Umbilical cord (tissue), 2 donors: ENCODE results near the gene BRD3. TPM values are rescaled to one million over a fixed set of nuclear protein-coding genes. Genes with fewer than 3 reads are reported as not detected.

Source experiments
- DNase-seq: peaks from one replicate; pipeline ENCODE4 v3.0.0-alpha.2; 2015; ENCODE audit warnings: low spot score
- total RNA-seq: library from RNA; depleted of rRNA; stranded (reverse); fragments of >200 nt; gene quantifications from one replicate; pipeline ENCODE4 v1.2.3, GENCODE V29; 2014; ENCODE audit warnings: low replicate concordance; ENCODE audit not compliant: insufficient read depth

The BRD3 gene
- total RNA-seq, 1 donor from 2014 or later: 19.3 TPM

- DNase-seq: no peak
Measured at GRCh38 chr9:134039386-134040175, 28.2 kb downstream of the BRD3 start.

- DNase-seq: no peak
Measured at GRCh38 chr9:134037641-134038040, 30.2 kb downstream of the BRD3 start.

GRCh38 chr9:134036130-134036529, 31.7 kb downstream of the BRD3 start:
- no peak for DNase-seq

GRCh38 chr9:134035041-134036039, 32.5 kb downstream of the BRD3 start:
- DNase-seq: no peak

- no peak for DNase-seq
Measured at GRCh38 chr9:134034215-134035040, 33.4 kb downstream of the BRD3 start.

- no peak for DNase-seq
Measured at GRCh38 chr9:134033516-134034214, 34.2 kb downstream of the BRD3 start.

GRCh38 chr9:134032456-134033222, 35.2 kb downstream of the BRD3 start:
- no peak for DNase-seq

- no peak for DNase-seq
Measured at GRCh38 chr9:134031783-134032182, 36.0 kb downstream of the BRD3 start.

- DNase-seq: no peak
Measured at GRCh38 chr9:134030821-134031470, 36.9 kb downstream of the BRD3 start.

- DNase-seq: no peak
Measured at GRCh38 chr9:134029248-134030226, 38.3 kb downstream of the BRD3 start.

- no peak for DNase-seq
Measured at GRCh38 chr9:134028575-134029247, 39.1 kb downstream of the BRD3 start.

GRCh38 chr9:134028076-134028475, 39.8 kb downstream of the BRD3 start:
- DNase-seq: no peak

- no peak for DNase-seq
Measured at GRCh38 chr9:134027561-134027960, 40.3 kb downstream of the BRD3 start.

- DNase-seq: no peak
Measured at GRCh38 chr9:134026981-134027380, 40.8 kb downstream of the BRD3 start.

GRCh38 chr9:134026581-134026980, 41.2 kb downstream of the BRD3 start:
- peak; percentile 6 for DNase-seq

GRCh38 chr9:134025606-134026541, 42.0 kb downstream of the BRD3 start:
- DNase-seq: peak; percentile 53
